WI38 (cell line): ENCODE data around the gene KCNQ1OT1.

ENCODE experiments used
- H3K4me3 ChIP-seq: 2 replicates; pipeline ENCODE4 v1.5.1; 2011; ENCODE audit warnings: low read depth, mild to moderate bottlenecking, control low read depth, low read length
- TF ChIP-seq, protein P1 (sequence below): IDR thresholded peaks from 2 replicates; pipeline ENCODE4 v1.5.1; 2012; ENCODE audit warnings: low read depth, mild to moderate bottlenecking, control low read depth, low read length

The KCNQ1OT1 gene

DNA sequence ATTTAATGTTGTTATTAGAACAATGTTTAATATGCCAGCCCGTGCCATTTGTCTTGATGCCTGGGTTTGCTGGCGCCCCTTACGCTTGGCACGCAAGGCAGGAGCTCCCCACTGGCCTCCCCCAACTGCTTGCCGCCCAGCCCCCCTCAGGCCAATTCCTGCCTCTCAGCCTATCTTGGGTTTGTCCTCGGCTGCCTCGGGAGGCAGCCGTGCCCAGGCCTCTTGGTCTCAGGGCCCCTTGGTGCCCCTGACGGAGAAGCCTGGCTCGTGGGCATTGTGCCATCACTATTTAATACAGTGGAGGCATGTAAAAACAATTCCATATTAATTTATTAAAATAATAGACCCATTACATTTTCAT is 119.8 kb downstream of the KCNQ1OT1 start:
- H3K4me3 ChIP-seq = no peak overlapping the region
- TF ChIP-seq, protein P1, sequence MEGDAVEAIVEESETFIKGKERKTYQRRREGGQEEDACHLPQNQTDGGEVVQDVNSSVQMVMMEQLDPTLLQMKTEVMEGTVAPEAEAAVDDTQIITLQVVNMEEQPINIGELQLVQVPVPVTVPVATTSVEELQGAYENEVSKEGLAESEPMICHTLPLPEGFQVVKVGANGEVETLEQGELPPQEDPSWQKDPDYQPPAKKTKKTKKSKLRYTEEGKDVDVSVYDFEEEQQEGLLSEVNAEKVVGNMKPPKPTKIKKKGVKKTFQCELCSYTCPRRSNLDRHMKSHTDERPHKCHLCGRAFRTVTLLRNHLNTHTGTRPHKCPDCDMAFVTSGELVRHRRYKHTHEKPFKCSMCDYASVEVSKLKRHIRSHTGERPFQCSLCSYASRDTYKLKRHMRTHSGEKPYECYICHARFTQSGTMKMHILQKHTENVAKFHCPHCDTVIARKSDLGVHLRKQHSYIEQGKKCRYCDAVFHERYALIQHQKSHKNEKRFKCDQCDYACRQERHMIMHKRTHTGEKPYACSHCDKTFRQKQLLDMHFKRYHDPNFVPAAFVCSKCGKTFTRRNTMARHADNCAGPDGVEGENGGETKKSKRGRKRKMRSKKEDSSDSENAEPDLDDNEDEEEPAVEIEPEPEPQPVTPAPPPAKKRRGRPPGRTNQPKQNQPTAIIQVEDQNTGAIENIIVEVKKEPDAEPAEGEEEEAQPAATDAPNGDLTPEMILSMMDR = no peak

- H3K4me3 ChIP-seq = no peak overlapping the region
- TF ChIP-seq, protein P1 = no peak
Measured at GRCh38 chr11:2579315-2580060, 120.3 kb downstream of the KCNQ1OT1 start.

GRCh38 chr11:2578929-2579270 is 120.9 kb downstream of the KCNQ1OT1 start:
- TF ChIP-seq, protein P1 = no peak

GRCh38 chr11:2577991-2578928 is 121.5 kb downstream of the KCNQ1OT1 start:
- H3K4me3 ChIP-seq = no peak overlapping the region
- TF ChIP-seq, protein P1 = no peak

More at GRCh38 chr11:2578929-2579270, 120.9 kb downstream of the KCNQ1OT1 start:
- H3K4me3 ChIP-seq = no peak overlapping the region

DNA sequence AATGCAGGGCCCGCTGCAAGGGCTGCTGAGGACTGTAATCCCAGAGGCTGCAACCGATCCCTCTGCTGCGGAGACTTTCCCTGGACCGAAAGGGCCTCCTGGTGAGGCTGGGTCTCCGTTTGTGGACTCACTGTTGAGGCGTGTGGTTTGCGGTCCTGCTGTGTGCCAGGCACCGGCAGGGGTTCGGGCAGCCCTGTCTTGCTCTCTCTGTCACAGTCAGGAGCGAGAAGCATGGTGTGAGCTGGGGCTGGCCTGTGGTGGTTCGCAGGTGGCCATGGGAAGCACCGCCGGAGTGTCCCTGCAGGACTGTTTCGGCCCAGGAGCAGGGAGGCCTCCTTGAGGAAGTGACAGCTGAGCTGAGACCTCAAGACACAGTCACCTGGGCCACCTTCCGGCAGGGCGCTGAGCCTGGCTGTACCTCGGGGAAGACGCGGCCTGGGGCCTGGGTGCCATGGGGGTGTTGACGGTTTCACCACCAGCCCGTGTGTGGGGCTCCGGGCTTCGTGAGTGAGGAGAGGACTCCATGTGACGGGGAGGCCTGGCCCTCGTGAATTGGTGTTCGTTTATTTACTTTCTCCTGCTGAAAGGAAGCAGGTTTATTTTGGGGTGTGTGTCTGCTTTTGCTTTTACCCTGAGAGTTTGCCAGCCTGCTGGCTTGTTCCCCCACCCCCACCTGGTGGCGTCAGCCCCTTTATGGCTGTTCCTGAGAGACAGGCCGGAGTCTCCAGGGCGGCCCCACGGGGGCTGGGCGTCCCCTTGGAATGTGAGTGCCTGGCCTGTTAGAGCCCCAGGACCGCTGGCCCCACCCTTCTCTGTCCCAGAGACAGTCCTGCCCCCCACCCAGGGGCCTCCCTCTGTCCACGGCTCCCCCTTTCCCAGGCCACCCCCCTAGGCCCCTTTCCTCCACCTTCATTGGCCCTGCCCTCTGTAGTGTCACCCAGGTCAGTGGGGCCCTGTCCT is 122.5 kb downstream of the KCNQ1OT1 start:
- TF ChIP-seq, protein P1 = no peak
- no peak overlapping the region for H3K4me3 ChIP-seq

GRCh38 chr11:2576549-2576948 is 123.2 kb downstream of the KCNQ1OT1 start:
- TF ChIP-seq, protein P1 = no peak
- no peak overlapping the region for H3K4me3 ChIP-seq
